A673 (cell line): ENCODE data around the gene TCP11L2.
A peak's percentile ranks its signal among the peaks of the same experiment; 100 is the strongest.

ENCODE experiments used
- EZH2 ChIP-seq: fragments of 200-600 bp; sonication (generic); IDR thresholded peaks from 2 replicates; pipeline ENCODE4 v1.6.1; 2017; ENCODE audit warnings: borderline replicate concordance, low read depth, mild to moderate bottlenecking, mixed read lengths, antibody characterized with exemption, low read length; ENCODE audit not compliant: poor library complexity, severe bottlenecking
- TF ChIP-seq, protein P1 (sequence below): fragments of 300-800, 200-600 bp; sonication (generic); conservative IDR thresholded peaks from 2 replicates; pipeline ENCODE4 v1.5.1; 2017; ENCODE audit warnings: low read depth, mild to moderate bottlenecking, antibody characterized with exemption, low read length, moderate library complexity, mixed read lengths

DNA sequence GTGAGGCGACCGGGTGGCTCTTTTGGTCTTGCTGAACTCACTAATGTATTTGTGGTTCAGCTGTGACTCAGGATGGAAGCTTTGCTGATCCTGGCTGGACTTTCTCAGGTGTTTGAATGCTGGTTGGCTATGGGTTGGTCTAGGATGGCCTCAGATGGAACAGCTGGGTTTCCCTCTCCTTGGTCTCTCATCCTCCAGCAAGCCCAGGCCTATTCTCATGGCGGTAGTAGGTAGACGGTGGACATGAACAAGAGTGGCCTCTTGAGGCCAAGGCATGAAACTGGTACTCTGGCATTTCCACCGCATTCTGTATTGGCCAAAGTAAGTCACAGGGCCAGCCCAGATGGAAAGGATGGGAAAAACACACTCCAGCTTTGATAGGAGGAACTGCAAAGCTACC is 43.2 kb downstream of the TCP11L2 start:
- TF ChIP-seq, protein P1, sequence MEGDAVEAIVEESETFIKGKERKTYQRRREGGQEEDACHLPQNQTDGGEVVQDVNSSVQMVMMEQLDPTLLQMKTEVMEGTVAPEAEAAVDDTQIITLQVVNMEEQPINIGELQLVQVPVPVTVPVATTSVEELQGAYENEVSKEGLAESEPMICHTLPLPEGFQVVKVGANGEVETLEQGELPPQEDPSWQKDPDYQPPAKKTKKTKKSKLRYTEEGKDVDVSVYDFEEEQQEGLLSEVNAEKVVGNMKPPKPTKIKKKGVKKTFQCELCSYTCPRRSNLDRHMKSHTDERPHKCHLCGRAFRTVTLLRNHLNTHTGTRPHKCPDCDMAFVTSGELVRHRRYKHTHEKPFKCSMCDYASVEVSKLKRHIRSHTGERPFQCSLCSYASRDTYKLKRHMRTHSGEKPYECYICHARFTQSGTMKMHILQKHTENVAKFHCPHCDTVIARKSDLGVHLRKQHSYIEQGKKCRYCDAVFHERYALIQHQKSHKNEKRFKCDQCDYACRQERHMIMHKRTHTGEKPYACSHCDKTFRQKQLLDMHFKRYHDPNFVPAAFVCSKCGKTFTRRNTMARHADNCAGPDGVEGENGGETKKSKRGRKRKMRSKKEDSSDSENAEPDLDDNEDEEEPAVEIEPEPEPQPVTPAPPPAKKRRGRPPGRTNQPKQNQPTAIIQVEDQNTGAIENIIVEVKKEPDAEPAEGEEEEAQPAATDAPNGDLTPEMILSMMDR, result peak; percentile 34; the same call in 1 of the 2 replicates
- TF ChIP-seq EZH2, result no peak
